GM06990 (cell line): ENCODE data around the gene SRP19.
"Not testable (repeated sequence)": the region's sequence is repeated elsewhere in the genome, so short reads cannot be mapped to it uniquely, and the experiment has no call there.

Experiments used
- DNase-seq: peaks from one replicate; pipeline ENCODE4 v3.0.0-alpha.2; 2011; ENCODE audit not compliant: insufficient read length; ENCODE audit errors: extremely low read depth
- H3K27me3 ChIP-seq: replicated peaks from 2 replicates; pipeline ENCODE4 v1.6.0; 2011; ENCODE audit warnings: low read length; ENCODE audit not compliant: control insufficient read depth, insufficient read depth
- H3K36me3 ChIP-seq: 2 replicates; pipeline ENCODE4 v1.5.1; 2011; ENCODE audit warnings: low read length; ENCODE audit not compliant: control insufficient read depth, insufficient read depth
- H3K4me3 ChIP-seq: replicated peaks from 2 replicates; pipeline ENCODE4 v1.5.1; 2011; ENCODE audit warnings: low read depth, mild to moderate bottlenecking, control low read depth, low read length
- TF ChIP-seq, protein P1 (sequence below): IDR thresholded peaks from 2 replicates; pipeline ENCODE4 v1.5.1; 2011; ENCODE audit warnings: low read length, control low read depth, mild to moderate bottlenecking, inconsistent platforms; ENCODE audit not compliant: insufficient read depth, poor library complexity, severe bottlenecking

SRP19 gene

DNA sequence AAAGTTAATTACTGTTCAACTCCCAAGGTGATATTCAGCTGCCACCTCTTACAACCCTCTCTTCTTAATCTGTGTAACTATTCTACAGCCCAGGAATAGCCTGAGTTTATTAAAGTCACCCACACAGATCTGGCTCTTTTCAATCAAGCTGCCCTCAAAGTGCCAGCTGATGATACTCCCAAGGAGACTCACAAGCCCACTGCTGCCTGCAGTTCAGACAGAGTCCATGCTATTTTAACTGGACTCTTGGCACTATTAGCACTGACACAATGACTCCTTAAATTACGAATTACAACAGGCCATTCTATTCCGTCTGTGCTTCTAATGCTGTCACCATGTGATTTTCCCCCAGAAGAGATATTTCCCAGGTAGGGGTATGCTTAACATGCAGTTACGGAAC lies 34.6 kb downstream of the SRP19 start:
- Histone ChIP-seq H3K36me3 (peaks cover 5% of the 10 kb centered on the region), H3K4me3 (no peak overlapping the region)
- TF ChIP-seq, protein P1, sequence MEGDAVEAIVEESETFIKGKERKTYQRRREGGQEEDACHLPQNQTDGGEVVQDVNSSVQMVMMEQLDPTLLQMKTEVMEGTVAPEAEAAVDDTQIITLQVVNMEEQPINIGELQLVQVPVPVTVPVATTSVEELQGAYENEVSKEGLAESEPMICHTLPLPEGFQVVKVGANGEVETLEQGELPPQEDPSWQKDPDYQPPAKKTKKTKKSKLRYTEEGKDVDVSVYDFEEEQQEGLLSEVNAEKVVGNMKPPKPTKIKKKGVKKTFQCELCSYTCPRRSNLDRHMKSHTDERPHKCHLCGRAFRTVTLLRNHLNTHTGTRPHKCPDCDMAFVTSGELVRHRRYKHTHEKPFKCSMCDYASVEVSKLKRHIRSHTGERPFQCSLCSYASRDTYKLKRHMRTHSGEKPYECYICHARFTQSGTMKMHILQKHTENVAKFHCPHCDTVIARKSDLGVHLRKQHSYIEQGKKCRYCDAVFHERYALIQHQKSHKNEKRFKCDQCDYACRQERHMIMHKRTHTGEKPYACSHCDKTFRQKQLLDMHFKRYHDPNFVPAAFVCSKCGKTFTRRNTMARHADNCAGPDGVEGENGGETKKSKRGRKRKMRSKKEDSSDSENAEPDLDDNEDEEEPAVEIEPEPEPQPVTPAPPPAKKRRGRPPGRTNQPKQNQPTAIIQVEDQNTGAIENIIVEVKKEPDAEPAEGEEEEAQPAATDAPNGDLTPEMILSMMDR, result no peak

DNA sequence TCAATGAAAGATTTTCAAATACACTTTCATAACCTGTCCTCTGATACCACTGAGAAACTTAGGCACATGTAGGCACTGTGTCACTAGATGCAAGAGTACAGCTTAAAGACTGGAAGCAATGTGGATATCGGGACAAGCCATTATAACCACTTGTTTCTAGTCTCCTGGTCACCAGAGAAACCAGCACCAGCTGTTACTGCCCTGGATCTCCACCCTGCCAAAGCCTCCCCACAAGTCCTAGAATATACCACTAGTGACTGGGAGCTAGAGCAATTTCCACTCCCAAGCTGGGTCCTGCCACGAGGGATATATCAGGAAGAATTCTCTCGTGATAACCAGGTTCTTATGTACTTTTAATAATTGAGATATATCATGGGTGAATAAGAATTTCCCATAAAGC lies 41.5 kb downstream of the SRP19 start:
- TF ChIP-seq, protein P1, result no peak
- no peak overlapping the region for H3K4me3 ChIP-seq
- H3K27me3 ChIP-seq, result no peaks in the 10 kb centered on the region
- H3K36me3 ChIP-seq, result peaks cover 3% of the 10 kb centered on the region
- DNase-seq, result no peak

More for the DNA sequence above, 34.6 kb downstream of the SRP19 start:
- no peak for DNase-seq
- no peaks in the 10 kb centered on the region for H3K27me3 ChIP-seq

DNA sequence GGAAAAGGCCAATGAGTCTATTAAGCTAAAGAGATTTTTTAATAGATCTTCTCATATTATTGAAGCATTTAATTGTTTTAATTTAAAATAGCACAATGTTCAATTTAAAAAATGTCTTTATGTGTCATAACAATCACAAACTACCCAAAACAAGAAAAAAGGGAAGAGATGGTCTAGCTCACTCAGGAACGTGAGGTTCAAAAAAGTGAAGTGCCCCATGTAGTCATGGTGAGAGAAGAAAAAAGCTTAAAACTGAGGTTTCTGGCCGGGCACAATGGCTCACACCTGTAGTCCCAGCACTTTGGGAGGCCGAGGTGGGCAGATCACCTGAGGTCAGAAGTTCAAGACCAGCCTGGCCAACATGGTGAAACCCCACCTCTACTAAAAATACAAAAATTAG lies 43.9 kb downstream of the SRP19 start:
- H3K36me3 ChIP-seq, H3K4me3 ChIP-seq, DNase-seq, H3K27me3 ChIP-seq: not testable (repeated sequence)

DNA sequence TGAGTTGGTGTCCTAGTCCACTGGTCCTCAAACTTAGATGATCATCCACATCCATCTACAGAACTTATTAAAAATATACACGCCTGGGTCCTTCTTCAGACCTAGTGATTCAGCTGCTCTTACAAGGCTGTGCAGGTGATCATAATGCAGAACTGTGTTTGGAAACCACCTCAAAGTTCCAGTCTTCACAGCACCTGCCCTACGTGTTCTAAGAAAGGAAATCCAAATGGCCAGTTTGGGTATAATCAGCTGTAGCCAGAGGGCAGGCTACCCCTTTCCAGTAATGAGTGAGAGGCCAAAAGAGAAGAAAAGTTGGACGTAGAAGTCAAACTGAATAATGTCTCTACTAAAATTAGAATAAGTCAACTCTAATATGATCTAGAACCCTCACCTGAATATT lies 45.5 kb downstream of the SRP19 start:
- H3K4me3 ChIP-seq, result no peak overlapping the region
- no peak for DNase-seq
- no peaks in the 10 kb centered on the region for H3K27me3 ChIP-seq
- TF ChIP-seq, protein P1, result no peak
- no peaks in the 10 kb centered on the region; the same call in 1 of the 2 replicates for H3K36me3 ChIP-seq

DNA sequence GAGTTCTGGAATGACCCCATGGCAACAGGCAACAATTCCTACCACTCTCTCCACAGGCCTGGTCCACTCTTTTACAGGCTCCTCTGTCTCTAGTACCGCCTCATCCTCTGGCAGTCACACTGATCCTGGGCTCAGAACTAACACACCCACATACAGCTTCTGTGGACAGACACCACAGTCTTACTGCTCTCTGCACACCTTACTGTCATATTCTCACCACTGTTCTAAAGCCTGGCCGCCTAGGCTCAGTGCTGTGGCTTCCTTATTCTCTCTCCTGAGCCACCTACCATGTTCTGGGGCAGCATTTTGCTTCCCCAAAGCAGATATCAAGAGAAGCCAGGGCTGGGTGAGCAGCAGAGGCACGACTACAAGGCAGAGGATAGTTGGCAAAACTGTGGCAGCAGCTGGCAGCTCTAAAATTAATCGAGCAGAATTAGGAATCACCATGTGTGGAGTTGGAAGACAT lies 46.1 kb downstream of the SRP19 start:
- no peak overlapping the region for H3K4me3 ChIP-seq

DNA sequence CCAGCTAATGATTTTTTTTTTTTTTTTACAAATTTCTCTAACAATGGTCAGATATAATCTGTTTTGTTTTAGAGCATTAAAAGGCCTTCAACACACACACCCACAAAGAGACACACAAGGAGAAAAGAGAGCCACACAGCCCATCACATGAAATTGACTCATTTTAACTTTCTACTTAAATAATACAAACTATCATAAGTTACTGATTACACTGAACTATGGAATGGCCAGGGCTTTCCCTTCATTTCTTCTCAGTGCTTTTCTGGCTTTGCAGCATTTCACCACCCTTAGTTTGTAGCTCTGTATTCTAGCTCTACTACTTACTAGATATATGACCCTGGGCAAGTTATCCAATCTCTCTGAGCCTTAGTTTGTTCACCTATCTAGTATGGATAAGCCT lies 47.8 kb downstream of the SRP19 start:
- TF ChIP-seq, protein P1, result no peak

More for the DNA sequence above, 46.1 kb downstream of the SRP19 start:
- Histone ChIP-seq H3K27me3 (no peaks in the 10 kb centered on the region), H3K36me3 (no peaks in the 10 kb centered on the region; the same call in 1 of the 2 replicates)
- TF ChIP-seq, protein P1, result no peak
- DNase-seq, result no peak

More for the DNA sequence above, 47.8 kb downstream of the SRP19 start:
- no peak overlapping the region for H3K4me3 ChIP-seq
- no peaks in the 10 kb centered on the region for H3K27me3 ChIP-seq
- H3K36me3 ChIP-seq, result no peaks in the 10 kb centered on the region; the same call in none of the 2 replicates
- DNase-seq, result no peak
